K562 (cell line): ENCODE results near the gene SYCP3. TPM values are rescaled to one million over a fixed set of nuclear protein-coding genes. Genes with fewer than 3 reads are reported as not detected.
A peak's percentile ranks its signal among the peaks of the same experiment; 100 is the strongest.

ENCODE experiments used
- DMBX1 ChIP-seq: fragments of 250-450 bp; sonication (Bioruptor Pico); IDR thresholded peaks from 2 replicates; pipeline ENCODE4 v1.8.0; 2022; ENCODE audit warnings: inconsistent platforms, mild to moderate bottlenecking, moderate library complexity, borderline replicate concordance
- GABPB2 ChIP-seq: fragments of 250-450 bp; sonication (Bioruptor Pico); conservative IDR thresholded peaks from 2 replicates; pipeline ENCODE4 v1.5.1; 2021; ENCODE audit warnings: mild to moderate bottlenecking
- PHB2 ChIP-seq: fragments of 450-650 bp; IDR thresholded peaks from 2 replicates; pipeline ENCODE4 v1.6.1; 2017; ENCODE audit warnings: low read depth
- RBM14 ChIP-seq: fragments of 200-400 bp; formaldehyde crosslinking; IDR thresholded peaks from 2 replicates; pipeline ENCODE4 v1.6.1; 2018; ENCODE audit warnings: low read depth, mild to moderate bottlenecking, low read length, moderate library complexity, borderline replicate concordance; ENCODE audit not compliant: insufficient read depth
- SPI1 ChIP-seq: IDR thresholded peaks from 2 replicates; pipeline ENCODE4 v1.6.1; 2011; ENCODE audit warnings: low read depth, low read length, control low read depth, borderline replicate concordance
- ZNF263 ChIP-seq: sonication (generic); formaldehyde crosslinking; IDR thresholded peaks from 2 replicates; pipeline ENCODE4 v1.8.0; 2022; ENCODE audit warnings: mild to moderate bottlenecking, missing genetic modification reagents, borderline replicate concordance
- polyA plus RNA-seq, 8 experiments: library from polyadenylated mRNA; depleted of rRNA in 4 of 8; stranded (reverse) in 5 of 8; unstranded in 3 of 8; fragments of >200 nt; fragmentation: Nextera tagmentation in 2 of 8; fragmentation: Illumina TruSeq in 1 of 8; extraction: Ambion mirVana in 2 of 8; extraction: Trizol in 1 of 8; gene quantifications; 2 replicates each; pipeline versions ENCODE4 v1.2.1 to v1.2.3, GENCODE V29; 2011 to 2014; ENCODE audit warnings: inconsistent platforms in 1 of 8, missing spikeins in 1 of 8
- total RNA-seq, 7 experiments: library from RNA; depleted of rRNA in 6 of 7; stranded (reverse); fragments of >200 nt in 6 of 7; fragmentation: Illumina TruSeq in 2 of 7; extraction: Trizol in 2 of 7; gene quantifications; 2 replicates each; pipeline versions ENCODE4 v1.2.1 to v1.2.3, GENCODE V29; 2011 to 2021; ENCODE audit warnings: low replicate concordance in 1 of 7
- TF ChIP-seq, protein P1 (sequence below): fragments of 450-650 bp; formaldehyde crosslinking; IDR thresholded peaks from 2 replicates; pipeline ENCODE4 v1.4.0; 2020; ENCODE audit warnings: mild to moderate bottlenecking, moderate library complexity
- TF ChIP-seq, protein P2 (sequence below): fragments of 250-450 bp; sonication (Bioruptor Pico); IDR thresholded peaks from 2 replicates; pipeline ENCODE4 v1.4.0; 2020; ENCODE audit warnings: mild to moderate bottlenecking, moderate library complexity
- TF ChIP-seq, protein P3 (sequence below): IDR thresholded peaks from 3 replicates; pipeline ENCODE4 v1.6.1; 2011; ENCODE audit warnings: borderline replicate concordance, mild to moderate bottlenecking, moderate library complexity; ENCODE audit not compliant: insufficient read length; ENCODE audit errors: extremely low read depth
- TF ChIP-seq, protein P4 (sequence below), 2 experiments: fragments of 450-650 bp; IDR thresholded peaks; 2 replicates each; pipeline ENCODE4 v1.6.1; 2016; ENCODE audit warnings: mild to moderate bottlenecking in 2 of 2, borderline replicate concordance in 1 of 2, low read depth in 1 of 2, moderate library complexity in 1 of 2

Gene SYCP3
- total and polyA plus RNA-seq, 9 of the 15 experiments (the other 6 are each of a cell fraction or from before 2014, with no cell fraction given) = 0.11 to 0.25 (median 0.22) TPM; not detected in 4

DNA sequence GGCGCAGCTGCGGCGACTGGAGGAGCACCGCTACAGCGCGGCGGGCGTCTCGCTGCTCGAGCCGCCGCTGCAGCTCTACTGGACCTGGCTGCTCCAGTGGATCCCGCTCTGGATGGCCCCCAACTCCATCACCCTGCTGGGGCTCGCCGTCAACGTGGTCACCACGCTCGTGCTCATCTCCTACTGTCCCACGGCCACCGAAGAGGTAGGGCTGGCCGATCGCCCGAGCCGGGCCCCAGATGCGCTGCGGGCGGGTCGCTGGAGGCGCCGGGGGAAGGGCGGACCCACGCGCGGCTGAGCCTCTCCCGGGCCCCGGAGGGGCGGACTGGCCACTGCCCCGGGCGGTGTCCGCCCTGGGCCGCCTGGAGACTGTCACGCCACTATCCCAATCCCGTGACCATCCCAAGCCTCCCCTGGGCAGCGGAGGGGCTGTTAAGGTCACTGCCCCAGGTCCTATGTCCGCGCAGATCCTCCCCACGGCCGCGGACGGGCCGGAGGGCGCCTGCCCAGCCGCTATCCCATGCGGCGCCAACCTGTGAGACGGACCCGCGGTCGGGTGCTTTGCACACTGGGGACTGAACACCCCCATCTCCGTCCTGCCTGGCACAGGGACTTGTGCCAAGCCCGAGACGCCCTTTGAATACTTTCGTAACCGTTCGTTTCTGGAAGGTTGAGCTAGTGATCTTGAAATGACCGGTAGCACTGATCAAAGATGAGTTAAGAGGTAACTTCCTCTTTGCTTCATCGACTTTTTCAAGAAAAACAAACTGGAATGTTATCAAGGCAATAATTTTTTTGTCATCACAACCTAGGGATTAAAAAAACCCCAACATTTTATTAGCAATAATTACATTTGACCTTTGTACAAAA is 41.1 kb downstream of the SYCP3 start (continued):
- TF ChIP-seq, protein P1, sequence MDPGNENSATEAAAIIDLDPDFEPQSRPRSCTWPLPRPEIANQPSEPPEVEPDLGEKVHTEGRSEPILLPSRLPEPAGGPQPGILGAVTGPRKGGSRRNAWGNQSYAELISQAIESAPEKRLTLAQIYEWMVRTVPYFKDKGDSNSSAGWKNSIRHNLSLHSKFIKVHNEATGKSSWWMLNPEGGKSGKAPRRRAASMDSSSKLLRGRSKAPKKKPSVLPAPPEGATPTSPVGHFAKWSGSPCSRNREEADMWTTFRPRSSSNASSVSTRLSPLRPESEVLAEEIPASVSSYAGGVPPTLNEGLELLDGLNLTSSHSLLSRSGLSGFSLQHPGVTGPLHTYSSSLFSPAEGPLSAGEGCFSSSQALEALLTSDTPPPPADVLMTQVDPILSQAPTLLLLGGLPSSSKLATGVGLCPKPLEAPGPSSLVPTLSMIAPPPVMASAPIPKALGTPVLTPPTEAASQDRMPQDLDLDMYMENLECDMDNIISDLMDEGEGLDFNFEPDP = no peak
- TF ChIP-seq DMBX1 (CRISPR knock-in tag) = no peak
- TF ChIP-seq ZNF263 (CRISPR knock-in tag) = peak; percentile 34; the same call in 1 of the 2 replicates
- no peak for TF ChIP-seq RBM14
- TF ChIP-seq, protein P2, sequence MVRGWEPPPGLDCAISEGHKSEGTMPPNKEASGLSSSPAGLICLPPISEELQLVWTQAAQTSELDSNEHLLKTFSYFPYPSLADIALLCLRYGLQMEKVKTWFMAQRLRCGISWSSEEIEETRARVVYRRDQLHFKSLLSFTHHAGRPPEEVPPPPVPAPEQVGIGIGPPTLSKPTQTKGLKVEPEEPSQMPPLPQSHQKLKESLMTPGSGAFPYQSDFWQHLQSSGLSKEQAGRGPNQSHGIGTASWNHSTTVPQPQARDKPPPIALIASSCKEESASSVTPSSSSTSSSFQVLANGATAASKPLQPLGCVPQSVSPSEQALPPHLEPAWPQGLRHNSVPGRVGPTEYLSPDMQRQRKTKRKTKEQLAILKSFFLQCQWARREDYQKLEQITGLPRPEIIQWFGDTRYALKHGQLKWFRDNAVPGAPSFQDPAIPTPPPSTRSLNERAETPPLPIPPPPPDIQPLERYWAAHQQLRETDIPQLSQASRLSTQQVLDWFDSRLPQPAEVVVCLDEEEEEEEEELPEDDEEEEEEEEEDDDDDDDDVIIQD (CRISPR knock-in tag) = 0 out of 2 replicates have a peak, but pooled peaks have one; percentile 13
- TF ChIP-seq, protein P3, sequence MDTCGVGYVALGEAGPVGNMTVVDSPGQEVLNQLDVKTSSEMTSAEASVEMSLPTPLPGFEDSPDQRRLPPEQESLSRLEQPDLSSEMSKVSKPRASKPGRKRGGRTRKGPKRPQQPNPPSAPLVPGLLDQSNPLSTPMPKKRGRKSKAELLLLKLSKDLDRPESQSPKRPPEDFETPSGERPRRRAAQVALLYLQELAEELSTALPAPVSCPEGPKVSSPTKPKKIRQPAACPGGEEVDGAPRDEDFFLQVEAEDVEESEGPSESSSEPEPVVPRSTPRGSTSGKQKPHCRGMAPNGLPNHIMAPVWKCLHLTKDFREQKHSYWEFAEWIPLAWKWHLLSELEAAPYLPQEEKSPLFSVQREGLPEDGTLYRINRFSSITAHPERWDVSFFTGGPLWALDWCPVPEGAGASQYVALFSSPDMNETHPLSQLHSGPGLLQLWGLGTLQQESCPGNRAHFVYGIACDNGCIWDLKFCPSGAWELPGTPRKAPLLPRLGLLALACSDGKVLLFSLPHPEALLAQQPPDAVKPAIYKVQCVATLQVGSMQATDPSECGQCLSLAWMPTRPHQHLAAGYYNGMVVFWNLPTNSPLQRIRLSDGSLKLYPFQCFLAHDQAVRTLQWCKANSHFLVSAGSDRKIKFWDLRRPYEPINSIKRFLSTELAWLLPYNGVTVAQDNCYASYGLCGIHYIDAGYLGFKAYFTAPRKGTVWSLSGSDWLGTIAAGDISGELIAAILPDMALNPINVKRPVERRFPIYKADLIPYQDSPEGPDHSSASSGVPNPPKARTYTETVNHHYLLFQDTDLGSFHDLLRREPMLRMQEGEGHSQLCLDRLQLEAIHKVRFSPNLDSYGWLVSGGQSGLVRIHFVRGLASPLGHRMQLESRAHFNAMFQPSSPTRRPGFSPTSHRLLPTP = no peak
- TF ChIP-seq SPI1 = no peak
- TF ChIP-seq, protein P4, sequence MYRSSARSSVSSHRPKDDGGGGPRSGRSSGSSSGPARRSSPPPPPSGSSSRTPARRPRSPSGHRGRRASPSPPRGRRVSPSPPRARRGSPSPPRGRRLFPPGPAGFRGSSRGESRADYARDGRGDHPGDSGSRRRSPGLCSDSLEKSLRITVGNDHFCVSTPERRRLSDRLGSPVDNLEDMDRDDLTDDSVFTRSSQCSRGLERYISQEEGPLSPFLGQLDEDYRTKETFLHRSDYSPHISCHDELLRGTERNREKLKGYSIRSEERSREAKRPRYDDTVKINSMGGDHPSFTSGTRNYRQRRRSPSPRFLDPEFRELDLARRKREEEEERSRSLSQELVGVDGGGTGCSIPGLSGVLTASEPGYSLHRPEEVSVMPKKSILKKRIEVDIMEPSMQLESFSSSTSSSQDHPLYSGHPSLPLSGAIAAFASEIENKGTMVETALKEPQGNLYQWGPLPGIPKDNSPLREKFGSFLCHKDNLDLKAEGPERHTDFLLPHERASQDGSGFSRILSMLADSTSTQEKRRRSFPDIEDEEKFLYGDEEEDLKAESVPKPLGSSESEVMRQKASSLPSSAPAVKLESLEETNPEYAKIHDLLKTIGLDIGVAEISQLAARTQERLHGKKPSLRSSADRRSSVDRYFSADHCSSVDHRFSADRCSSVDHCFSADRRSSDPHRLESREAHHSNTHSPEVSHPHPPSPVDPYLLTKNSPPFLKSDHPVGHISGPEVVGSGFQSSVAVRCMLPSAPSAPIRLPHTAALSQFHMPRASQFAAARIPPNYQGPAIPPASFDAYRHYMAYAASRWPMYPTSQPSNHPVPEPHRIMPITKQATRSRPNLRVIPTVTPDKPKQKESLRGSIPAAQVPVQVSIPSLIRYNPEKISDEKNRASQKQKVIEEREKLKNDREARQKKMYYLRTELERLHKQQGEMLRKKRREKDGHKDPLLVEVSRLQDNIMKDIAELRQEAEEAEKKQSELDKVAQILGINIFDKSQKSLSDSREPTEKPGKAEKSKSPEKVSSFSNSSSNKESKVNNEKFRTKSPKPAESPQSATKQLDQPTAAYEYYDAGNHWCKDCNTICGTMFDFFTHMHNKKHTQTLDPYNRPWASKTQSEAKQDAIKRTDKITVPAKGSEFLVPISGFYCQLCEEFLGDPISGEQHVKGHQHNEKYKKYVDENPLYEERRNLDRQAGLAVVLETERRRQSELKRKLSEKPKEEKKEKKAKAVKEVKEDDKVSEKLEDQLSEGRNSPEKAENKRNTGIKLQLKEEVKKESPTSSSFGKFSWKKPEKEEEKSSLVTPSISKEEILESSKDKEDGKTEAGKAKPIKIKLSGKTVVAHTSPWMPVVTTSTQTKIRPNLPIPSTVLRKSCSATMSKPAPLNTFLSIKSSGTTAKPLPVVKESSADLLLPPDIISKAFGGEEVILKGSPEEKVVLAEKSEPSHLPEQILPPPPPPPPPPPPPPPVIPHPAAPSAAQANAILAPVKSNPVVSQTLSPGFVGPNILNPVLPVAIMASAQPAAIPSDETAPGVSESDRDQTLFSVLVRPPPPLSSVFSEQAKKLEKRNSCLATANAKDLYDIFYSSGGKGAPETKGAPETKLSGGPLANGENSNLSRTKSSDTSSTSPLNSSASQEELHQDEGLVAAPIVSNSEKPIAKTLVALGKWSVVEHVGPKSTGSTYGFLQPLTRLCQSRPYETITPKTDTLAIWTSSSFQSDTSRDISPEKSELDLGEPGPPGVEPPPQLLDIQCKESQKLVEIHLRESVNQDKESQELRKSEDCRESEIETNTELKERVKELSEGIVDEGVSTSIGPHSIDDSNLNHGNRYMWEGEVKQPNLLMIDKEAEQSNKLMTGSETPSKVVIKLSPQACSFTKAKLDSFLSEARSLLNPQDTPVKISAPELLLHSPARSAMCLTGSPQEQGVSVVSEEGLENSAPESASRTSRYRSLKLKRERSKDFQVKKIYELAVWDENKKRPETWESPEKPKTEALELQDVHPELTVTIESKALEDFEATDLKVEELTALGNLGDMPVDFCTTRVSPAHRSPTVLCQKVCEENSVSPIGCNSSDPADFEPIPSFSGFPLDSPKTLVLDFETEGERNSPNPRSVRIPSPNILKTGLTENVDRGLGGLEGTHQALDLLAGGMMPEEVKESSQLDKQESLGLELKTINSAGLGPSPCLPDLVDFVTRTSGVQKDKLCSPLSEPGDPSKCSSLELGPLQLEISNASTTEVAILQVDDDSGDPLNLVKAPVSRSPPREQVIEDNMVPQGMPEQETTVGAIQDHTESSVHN (IDR thresholded peaks at IDR 0.05; ENCODE audit: borderline replicate concordance in 1 of 2, low read depth in 1 of 2) = no peak
- TF ChIP-seq PHB2 = no peak
- no peak for TF ChIP-seq GABPB2 (CRISPR knock-in tag)
